Measurements from ENCODE around the gene PHEX. TPM values are rescaled to one million over a fixed set of nuclear protein-coding genes. Genes with fewer than 3 reads are reported as not detected.

Gene PHEX
- total RNA-seq, 1 experiment from 2014 or later, result 0.04 TPM

DNA sequence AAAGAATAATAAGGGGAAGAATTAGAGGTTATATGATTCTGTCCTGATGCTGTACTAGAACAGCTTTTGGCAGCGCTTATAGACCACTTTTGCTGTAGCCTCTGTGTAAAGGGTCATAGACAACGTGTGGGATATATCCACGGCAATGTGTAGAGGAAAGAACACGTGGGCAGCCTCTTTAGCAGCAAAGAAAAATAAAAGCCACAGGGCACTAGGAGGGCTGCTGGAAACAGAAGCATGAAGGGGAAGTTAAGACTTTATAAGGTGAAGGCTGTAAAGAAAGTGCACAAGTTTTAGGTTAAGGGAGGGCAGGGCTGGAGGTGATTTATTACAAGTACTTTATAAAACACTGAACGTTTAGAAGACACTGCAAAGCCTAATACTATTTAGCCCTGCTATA lies 20.1 kb upstream of the PHEX start:
- Mint-ChIP-seq H3K27me3 (ENCODE audit: low read depth) (no peaks in the 10 kb centered on the region; the same call in 1 of the 2 replicates), H3K4me3 (no peak overlapping the region), H3K9me3 (no peaks in the 10 kb centered on the region), H3K27ac (no peak overlapping the region; the same call in 1 of the 2 replicates), H3K36me3 (peaks cover 8% of the 10 kb centered on the region; the same call in 1 of the 2 replicates), H3K4me1 (no peaks in the 10 kb centered on the region)
- TF ChIP-seq, protein P1, sequence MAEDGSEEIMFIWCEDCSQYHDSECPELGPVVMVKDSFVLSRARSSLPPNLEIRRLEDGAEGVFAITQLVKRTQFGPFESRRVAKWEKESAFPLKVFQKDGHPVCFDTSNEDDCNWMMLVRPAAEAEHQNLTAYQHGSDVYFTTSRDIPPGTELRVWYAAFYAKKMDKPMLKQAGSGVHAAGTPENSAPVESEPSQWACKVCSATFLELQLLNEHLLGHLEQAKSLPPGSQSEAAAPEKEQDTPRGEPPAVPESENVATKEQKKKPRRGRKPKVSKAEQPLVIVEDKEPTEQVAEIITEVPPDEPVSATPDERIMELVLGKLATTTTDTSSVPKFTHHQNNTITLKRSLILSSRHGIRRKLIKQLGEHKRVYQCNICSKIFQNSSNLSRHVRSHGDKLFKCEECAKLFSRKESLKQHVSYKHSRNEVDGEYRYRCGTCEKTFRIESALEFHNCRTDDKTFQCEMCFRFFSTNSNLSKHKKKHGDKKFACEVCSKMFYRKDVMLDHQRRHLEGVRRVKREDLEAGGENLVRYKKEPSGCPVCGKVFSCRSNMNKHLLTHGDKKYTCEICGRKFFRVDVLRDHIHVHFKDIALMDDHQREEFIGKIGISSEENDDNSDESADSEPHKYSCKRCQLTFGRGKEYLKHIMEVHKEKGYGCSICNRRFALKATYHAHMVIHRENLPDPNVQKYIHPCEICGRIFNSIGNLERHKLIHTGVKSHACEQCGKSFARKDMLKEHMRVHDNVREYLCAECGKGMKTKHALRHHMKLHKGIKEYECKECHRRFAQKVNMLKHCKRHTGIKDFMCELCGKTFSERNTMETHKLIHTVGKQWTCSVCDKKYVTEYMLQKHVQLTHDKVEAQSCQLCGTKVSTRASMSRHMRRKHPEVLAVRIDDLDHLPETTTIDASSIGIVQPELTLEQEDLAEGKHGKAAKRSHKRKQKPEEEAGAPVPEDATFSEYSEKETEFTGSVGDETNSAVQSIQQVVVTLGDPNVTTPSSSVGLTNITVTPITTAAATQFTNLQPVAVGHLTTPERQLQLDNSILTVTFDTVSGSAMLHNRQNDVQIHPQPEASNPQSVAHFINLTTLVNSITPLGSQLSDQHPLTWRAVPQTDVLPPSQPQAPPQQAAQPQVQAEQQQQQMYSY (CRISPR knock-in tag; IDR thresholded peaks at IDR 0.05), result no peak
- no peak for TF ChIP-seq CBFB (CRISPR knock-in tag; IDR thresholded peaks at IDR 0.05; ENCODE audit: low read depth)
- no peak for TF ChIP-seq KAT7 (CRISPR knock-in tag; IDR thresholded peaks at IDR 0.05; ENCODE audit: borderline replicate concordance)
- DNase-seq (ENCODE audit: low spot score) (no peak), ATAC-seq (no peak)
- ChIA-PET POLR2A (no interaction called here), CTCF (interaction anchor here (1.2 kb wide), 1 partner anchor 27 kb away, joined by 5 read pairs; no protein-coding TSS in a partner anchor)

DNA sequence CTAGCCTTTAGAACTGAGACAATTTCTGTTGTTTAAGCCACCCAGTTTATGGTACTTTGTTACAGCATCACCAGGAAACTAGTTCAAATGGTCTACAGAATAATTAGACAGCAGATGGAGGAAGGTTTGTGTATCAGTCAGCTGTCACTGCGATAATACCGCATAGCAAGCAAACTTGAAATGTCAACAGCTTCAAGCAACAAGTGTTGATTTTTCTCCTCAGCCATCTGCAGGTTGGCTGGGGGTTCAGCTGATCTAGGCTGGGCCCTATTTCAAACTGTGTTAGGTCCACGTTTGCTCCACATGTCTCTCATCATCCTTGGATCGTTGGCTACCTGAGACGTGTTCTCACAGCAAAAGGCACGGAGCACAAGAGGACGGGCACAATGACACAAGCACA lies 19.2 kb upstream of the PHEX start:
- DNase-seq (ENCODE audit: low spot score) (no peak), ATAC-seq (no peak)
- H3K27me3 Mint-ChIP-seq (ENCODE audit: low read depth), result no peaks in the 10 kb centered on the region; the same call in 1 of the 2 replicates
- no peak overlapping the region for H3K27ac Mint-ChIP-seq
- H3K4me1 Mint-ChIP-seq, result no peaks in the 10 kb centered on the region
- TF ChIP-seq JAZF1 (CRISPR knock-in tag; IDR thresholded peaks at IDR 0.05) (no peak), PRRX2 (CRISPR knock-in tag; IDR thresholded peaks at IDR 0.05) (no peak), SMAD4 (CRISPR knock-in tag; IDR thresholded peaks at IDR 0.05) (no peak), ETV6 (CRISPR knock-in tag; IDR thresholded peaks at IDR 0.05) (no peak), EMX1 (CRISPR knock-in tag; IDR thresholded peaks at IDR 0.05) (no peak), SP1 (CRISPR knock-in tag; conservative IDR thresholded peaks at IDR 0.05) (no peak)
- TF ChIP-seq, protein P2, sequence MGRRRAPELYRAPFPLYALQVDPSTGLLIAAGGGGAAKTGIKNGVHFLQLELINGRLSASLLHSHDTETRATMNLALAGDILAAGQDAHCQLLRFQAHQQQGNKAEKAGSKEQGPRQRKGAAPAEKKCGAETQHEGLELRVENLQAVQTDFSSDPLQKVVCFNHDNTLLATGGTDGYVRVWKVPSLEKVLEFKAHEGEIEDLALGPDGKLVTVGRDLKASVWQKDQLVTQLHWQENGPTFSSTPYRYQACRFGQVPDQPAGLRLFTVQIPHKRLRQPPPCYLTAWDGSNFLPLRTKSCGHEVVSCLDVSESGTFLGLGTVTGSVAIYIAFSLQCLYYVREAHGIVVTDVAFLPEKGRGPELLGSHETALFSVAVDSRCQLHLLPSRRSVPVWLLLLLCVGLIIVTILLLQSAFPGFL (CRISPR knock-in tag; IDR thresholded peaks at IDR 0.05; ENCODE audit: borderline replicate concordance), result no peak
- TF ChIP-seq, protein P3, sequence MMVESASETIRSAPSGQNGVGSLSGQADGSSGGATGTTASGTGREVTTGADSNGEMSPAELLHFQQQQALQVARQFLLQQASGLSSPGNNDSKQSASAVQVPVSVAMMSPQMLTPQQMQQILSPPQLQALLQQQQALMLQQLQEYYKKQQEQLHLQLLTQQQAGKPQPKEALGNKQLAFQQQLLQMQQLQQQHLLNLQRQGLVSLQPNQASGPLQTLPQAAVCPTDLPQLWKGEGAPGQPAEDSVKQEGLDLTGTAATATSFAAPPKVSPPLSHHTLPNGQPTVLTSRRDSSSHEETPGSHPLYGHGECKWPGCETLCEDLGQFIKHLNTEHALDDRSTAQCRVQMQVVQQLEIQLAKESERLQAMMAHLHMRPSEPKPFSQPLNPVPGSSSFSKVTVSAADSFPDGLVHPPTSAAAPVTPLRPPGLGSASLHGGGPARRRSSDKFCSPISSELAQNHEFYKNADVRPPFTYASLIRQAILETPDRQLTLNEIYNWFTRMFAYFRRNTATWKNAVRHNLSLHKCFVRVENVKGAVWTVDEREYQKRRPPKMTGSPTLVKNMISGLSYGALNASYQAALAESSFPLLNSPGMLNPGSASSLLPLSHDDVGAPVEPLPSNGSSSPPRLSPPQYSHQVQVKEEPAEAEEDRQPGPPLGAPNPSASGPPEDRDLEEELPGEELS (CRISPR knock-in tag; IDR thresholded peaks at IDR 0.05), result no peak
- TF ChIP-seq, protein P4, sequence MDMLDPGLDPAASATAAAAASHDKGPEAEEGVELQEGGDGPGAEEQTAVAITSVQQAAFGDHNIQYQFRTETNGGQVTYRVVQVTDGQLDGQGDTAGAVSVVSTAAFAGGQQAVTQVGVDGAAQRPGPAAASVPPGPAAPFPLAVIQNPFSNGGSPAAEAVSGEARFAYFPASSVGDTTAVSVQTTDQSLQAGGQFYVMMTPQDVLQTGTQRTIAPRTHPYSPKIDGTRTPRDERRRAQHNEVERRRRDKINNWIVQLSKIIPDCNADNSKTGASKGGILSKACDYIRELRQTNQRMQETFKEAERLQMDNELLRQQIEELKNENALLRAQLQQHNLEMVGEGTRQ (CRISPR knock-in tag; IDR thresholded peaks at IDR 0.05), result no peak
- TF ChIP-seq, protein P5, sequence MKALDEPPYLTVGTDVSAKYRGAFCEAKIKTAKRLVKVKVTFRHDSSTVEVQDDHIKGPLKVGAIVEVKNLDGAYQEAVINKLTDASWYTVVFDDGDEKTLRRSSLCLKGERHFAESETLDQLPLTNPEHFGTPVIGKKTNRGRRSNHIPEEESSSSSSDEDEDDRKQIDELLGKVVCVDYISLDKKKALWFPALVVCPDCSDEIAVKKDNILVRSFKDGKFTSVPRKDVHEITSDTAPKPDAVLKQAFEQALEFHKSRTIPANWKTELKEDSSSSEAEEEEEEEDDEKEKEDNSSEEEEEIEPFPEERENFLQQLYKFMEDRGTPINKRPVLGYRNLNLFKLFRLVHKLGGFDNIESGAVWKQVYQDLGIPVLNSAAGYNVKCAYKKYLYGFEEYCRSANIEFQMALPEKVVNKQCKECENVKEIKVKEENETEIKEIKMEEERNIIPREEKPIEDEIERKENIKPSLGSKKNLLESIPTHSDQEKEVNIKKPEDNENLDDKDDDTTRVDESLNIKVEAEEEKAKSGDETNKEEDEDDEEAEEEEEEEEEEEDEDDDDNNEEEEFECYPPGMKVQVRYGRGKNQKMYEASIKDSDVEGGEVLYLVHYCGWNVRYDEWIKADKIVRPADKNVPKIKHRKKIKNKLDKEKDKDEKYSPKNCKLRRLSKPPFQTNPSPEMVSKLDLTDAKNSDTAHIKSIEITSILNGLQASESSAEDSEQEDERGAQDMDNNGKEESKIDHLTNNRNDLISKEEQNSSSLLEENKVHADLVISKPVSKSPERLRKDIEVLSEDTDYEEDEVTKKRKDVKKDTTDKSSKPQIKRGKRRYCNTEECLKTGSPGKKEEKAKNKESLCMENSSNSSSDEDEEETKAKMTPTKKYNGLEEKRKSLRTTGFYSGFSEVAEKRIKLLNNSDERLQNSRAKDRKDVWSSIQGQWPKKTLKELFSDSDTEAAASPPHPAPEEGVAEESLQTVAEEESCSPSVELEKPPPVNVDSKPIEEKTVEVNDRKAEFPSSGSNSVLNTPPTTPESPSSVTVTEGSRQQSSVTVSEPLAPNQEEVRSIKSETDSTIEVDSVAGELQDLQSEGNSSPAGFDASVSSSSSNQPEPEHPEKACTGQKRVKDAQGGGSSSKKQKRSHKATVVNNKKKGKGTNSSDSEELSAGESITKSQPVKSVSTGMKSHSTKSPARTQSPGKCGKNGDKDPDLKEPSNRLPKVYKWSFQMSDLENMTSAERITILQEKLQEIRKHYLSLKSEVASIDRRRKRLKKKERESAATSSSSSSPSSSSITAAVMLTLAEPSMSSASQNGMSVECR (CRISPR knock-in tag; IDR thresholded peaks at IDR 0.05; ENCODE audit: borderline replicate concordance), result no peak
- TF ChIP-seq, protein P6, sequence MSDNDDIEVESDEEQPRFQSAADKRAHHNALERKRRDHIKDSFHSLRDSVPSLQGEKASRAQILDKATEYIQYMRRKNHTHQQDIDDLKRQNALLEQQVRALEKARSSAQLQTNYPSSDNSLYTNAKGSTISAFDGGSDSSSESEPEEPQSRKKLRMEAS (CRISPR knock-in tag; IDR thresholded peaks at IDR 0.05), result no peak
- no peak overlapping the region for H3K4me3 Mint-ChIP-seq
- H3K36me3 Mint-ChIP-seq, result peaks cover 8% of the 10 kb centered on the region; the same call in 1 of the 2 replicates
- POLR2A ChIA-PET, result no interaction called here
- H3K9me3 Mint-ChIP-seq, result no peaks in the 10 kb centered on the region
- CTCF ChIA-PET, result interaction anchor here (1.2 kb wide), 1 partner anchor 28 kb away, joined by 5 read pairs; no protein-coding TSS in a partner anchor
